ENCODE data around the gene TCHP. TPM values are rescaled to one million over a fixed set of nuclear protein-coding genes. Genes with fewer than 3 reads are reported as not detected.

Gene TCHP
- total and polyA plus RNA-seq, 5 donors, result 7.1 to 13.5 (median 10.2) TPM

DNA sequence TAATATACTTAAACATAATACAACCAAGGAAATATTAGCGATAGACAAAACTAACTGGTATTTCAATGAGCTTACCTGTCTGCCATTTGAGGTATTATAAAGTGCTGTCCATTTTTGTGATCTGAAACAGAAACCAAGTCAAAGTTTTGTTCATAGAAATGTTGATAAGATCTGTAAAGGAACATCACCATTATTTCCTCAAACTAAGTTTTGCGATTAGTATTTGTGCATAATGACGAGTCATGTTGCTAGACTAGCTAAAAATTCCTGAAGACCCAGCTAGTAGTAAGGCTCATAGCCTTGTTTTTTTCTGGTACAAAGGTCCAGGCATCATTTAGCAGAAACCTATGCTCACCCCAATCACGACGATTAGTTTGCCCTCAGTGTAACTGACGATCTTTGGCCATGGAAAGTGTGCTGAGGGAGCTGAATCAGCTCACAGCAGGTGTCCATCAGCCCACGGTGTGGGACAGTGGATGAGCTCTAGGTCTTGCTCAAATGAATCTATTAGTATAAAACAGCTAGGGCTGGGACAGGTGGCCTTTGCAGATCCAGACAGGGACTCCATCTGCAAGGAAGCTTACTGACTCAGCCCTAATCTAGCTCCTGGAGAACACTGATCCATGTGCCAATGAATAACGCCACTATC lies 67.4 kb downstream of the TCHP start:
- no peak overlapping the region for H3K27ac ChIP-seq (ENCODE audit: low read length)
- H3K4me3 ChIP-seq (ENCODE audit: low read length), result no peak overlapping the region
- ATAC-seq (no peak), DNase-seq (no peak)
- peaks cover 1% of the 10 kb centered on the region for H3K4me1 ChIP-seq (ENCODE audit: control insufficient read depth, insufficient read depth, low read length)
- intact Hi-C loops (cut with DNase I), result no loop called here
- no peaks in the 10 kb centered on the region for H3K27me3 ChIP-seq (ENCODE audit: control insufficient read depth, insufficient read depth)
- no peaks in the 10 kb centered on the region for H3K9me3 ChIP-seq (ENCODE audit: control insufficient read depth, low read length)
- 74% methylated on average over 8 of the region's 8 CpGs for WGBS

Other genes with a start within 250 kb of the TCHP start
- gene FAM222A, start 186.4 kb upstream of the TCHP start, total RNA-seq, result 10 to 100 TPM in 2 of 4 donors, 1 to 10 TPM in 2; 9.3 to 16.4 (median 10.0) TPM
- 14.8 TPM for gene FAM222A, start 186.4 kb upstream of the TCHP start, polyA plus RNA-seq
- 1 to 10 TPM; 1.1 to 1.4 (median 1.2) TPM for gene TRPV4, start 66.9 kb upstream of the TCHP start, total RNA-seq
- gene TRPV4, start 66.9 kb upstream of the TCHP start, polyA plus RNA-seq, result 0.57 TPM
- gene GLTP, start 19.7 kb upstream of the TCHP start, total RNA-seq, result 10 to 100 TPM; 20.5 to 26.8 (median 22.3) TPM
- 20.7 TPM for gene GLTP, start 19.7 kb upstream of the TCHP start, polyA plus RNA-seq
- 10 to 100 TPM; 31.7 to 44.6 (median 35.8) TPM for gene GIT2, start 96.1 kb downstream of the TCHP start, total RNA-seq
- gene GIT2, start 96.1 kb downstream of the TCHP start, polyA plus RNA-seq, result 17.9 TPM
- gene ANKRD13A, start 99.2 kb downstream of the TCHP start, total RNA-seq, result 10 to 100 TPM; 20.5 to 24.7 (median 21.1) TPM
- 9.6 TPM for gene ANKRD13A, start 99.2 kb downstream of the TCHP start, polyA plus RNA-seq
- gene C12orf76, start 148.2 kb downstream of the TCHP start, total RNA-seq, result 1 to 10 TPM; 5.7 to 6.8 (median 6.7) TPM
- gene C12orf76, start 148.2 kb downstream of the TCHP start, polyA plus RNA-seq, result 7.0 TPM
- 10 to 100 TPM in 3 of 4 donors, 1 to 10 TPM in 1; 9.6 to 14.9 (median 11.6) TPM for gene IFT81, start 224.1 kb downstream of the TCHP start, total RNA-seq
- 7.6 TPM for gene IFT81, start 224.1 kb downstream of the TCHP start, polyA plus RNA-seq